NT2/D1 (cell line): ENCODE data around the gene NUTF2.

Source experiments
- YY1 ChIP-seq: IDR thresholded peaks from 2 replicates; pipeline ENCODE4 v1.6.1; 2011; ENCODE audit not compliant: insufficient read length, insufficient read depth
- ZNF274 ChIP-seq: IDR thresholded peaks from 2 replicates; pipeline ENCODE4 v1.6.1; 2011; ENCODE audit warnings: mild to moderate bottlenecking, low read depth, low read length

DNA sequence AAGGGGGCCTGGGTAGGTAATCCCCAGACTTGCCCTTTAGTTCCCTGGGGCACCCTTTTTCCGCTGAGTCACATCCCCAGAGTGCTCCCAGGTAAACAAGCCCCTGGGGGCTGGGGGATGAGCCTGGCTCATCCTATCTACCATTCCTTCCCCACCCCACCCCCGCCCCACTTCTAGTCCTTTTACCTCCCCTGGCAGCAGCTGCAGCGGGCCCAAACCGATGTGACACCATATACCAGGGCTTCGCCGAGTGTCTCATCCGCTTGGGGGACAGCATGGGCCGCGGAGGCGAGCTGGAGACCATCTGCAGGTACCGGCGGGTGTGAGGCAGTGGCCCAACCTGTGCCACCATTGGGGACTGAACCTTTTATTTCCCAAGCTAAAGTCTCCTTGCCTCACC is 38.8 kb downstream of the NUTF2 start:
- TF ChIP-seq ZNF274, result no peak
- no peak for TF ChIP-seq YY1
